ENCODE data around the gene LAMP5.

Gene LAMP5

DNA sequence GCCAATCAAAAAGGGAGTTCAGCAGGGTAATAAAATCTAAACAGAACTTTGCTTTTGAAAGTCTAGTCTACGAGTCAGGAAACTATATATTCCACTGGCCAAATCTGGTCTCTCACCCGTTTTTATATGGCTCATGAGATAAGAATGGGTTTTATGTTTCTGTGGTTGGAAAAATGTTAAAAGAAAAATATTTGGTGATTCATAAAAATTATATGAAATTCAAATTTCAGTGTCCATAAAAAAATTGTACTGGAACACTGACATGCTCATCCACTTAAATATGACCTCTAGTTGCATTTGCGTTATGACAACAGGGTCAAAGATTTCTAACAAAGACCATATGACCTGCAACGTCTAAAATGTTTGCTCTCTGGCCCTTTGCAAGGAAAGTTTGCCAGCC lies 22.3 kb upstream of the LAMP5 start:
- no peaks in the 10 kb centered on the region for H3K36me3 ChIP-seq (ENCODE audit: control insufficient read depth, low read length)
- no peaks in the 10 kb centered on the region for H3K27me3 ChIP-seq (ENCODE audit: control insufficient read depth, low read length)
- H3K9me3 ChIP-seq (ENCODE audit: control insufficient read depth, insufficient read depth, low read length): no peaks in the 10 kb centered on the region; the same call in 1 of the 2 replicates
- no peak overlapping the region for H3K27ac ChIP-seq (ENCODE audit: low read depth, low read length)
- no peaks in the 10 kb centered on the region for H3K79me2 ChIP-seq (ENCODE audit: control insufficient read depth, low read length)
- no peaks in the 10 kb centered on the region for H4K20me1 ChIP-seq (ENCODE audit: control insufficient read depth, insufficient read depth, low read depth, low read length)
- TF ChIP-seq CTCF (IDR thresholded peaks at IDR 0.05; ENCODE audit: low read depth, low read length, poor library complexity, severe bottlenecking) (no peak), EZH2phosphoT487 (IDR thresholded peaks at IDR 0.05; ENCODE audit: borderline replicate concordance, low read length) (no peak)
- no peaks in the 10 kb centered on the region for H3K9me2 ChIP-seq (replicated peaks; ENCODE audit: control insufficient read depth, low read length)
- no peaks in the 10 kb centered on the region for H3F3A ChIP-seq (ENCODE audit: control insufficient read depth, insufficient read depth)
- H3K4me3 ChIP-seq (ENCODE audit: low read length): no peak overlapping the region
- H3K4me2 ChIP-seq (ENCODE audit: low read length): no peak overlapping the region
- no peaks in the 10 kb centered on the region for H3K4me1 ChIP-seq (ENCODE audit: control insufficient read depth, low read length)

DNA sequence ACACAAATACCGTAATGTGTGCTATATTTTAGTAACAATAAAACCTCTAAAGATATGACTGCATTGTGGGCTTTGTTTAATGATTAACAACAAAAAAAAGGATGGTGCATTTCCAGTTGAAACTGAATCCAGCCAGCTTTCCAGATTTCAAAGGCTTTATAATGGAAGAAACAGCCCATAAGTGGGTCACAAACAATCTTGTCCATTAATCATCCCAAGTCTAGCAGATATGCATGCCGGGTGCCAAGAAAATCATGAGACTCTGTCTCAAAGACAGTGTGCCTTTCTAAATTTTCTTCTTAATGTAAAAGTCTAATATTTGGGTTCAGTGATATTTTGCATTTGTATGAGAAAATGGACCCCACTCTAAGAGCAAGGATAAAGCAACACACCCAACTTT lies 20.6 kb upstream of the LAMP5 start:
- no peak for TF ChIP-seq EZH2phosphoT487 (IDR thresholded peaks at IDR 0.05; ENCODE audit: borderline replicate concordance, low read length)
- no peak for TF ChIP-seq CTCF (IDR thresholded peaks at IDR 0.05; ENCODE audit: low read depth, low read length, poor library complexity, severe bottlenecking)

DNA sequence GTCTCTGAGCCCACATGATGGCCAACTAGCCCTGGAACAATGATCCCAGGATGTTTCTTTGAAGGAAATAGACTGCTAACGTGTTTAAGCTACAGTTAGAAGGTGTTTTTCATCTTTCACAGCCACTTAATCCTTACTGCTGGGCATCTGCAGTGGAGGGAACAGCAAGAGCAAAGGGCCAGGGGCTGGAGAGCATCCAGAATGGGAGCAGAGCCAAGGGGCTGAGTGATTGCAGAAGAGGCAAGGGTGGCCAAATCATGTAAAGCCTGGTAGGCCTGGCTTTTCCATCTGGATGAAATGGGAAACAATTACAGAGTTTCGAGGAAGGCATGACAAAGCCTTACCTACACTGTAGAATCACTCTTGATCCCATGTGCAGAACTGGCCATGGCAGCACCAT lies 18.7 kb upstream of the LAMP5 start:
- H3K4me3 ChIP-seq (ENCODE audit: low read length): no peak overlapping the region
- no peaks in the 10 kb centered on the region for H3K36me3 ChIP-seq (ENCODE audit: control insufficient read depth, low read length)
- no peak overlapping the region for H3K27ac ChIP-seq (ENCODE audit: low read depth, low read length)
- no peak overlapping the region for H3K4me2 ChIP-seq (ENCODE audit: low read length)
- H3F3A ChIP-seq (ENCODE audit: control insufficient read depth, insufficient read depth): no peaks in the 10 kb centered on the region
- H3K9me3 ChIP-seq (ENCODE audit: control insufficient read depth, insufficient read depth, low read length): no peaks in the 10 kb centered on the region; the same call in 1 of the 2 replicates
- no peaks in the 10 kb centered on the region for H3K27me3 ChIP-seq (ENCODE audit: control insufficient read depth, low read length)
- no peaks in the 10 kb centered on the region for H3K4me1 ChIP-seq (ENCODE audit: control insufficient read depth, low read length)
- no peak for TF ChIP-seq EZH2phosphoT487 (IDR thresholded peaks at IDR 0.05; ENCODE audit: borderline replicate concordance, low read length)
- TF ChIP-seq CTCF (IDR thresholded peaks at IDR 0.05; ENCODE audit: low read depth, low read length, poor library complexity, severe bottlenecking): no peak
- H4K20me1 ChIP-seq (ENCODE audit: control insufficient read depth, insufficient read depth, low read depth, low read length): no peaks in the 10 kb centered on the region
- no peaks in the 10 kb centered on the region for H3K79me2 ChIP-seq (ENCODE audit: control insufficient read depth, low read length)
- H3K9me2 ChIP-seq (replicated peaks; ENCODE audit: control insufficient read depth, low read length): no peaks in the 10 kb centered on the region

More for the DNA sequence above, 20.6 kb upstream of the LAMP5 start:
- H4K20me1 ChIP-seq (ENCODE audit: control insufficient read depth, insufficient read depth, low read depth, low read length): no peaks in the 10 kb centered on the region
- no peaks in the 10 kb centered on the region for H3K36me3 ChIP-seq (ENCODE audit: control insufficient read depth, low read length)
- no peaks in the 10 kb centered on the region for H3K79me2 ChIP-seq (ENCODE audit: control insufficient read depth, low read length)
- no peaks in the 10 kb centered on the region for H3F3A ChIP-seq (ENCODE audit: control insufficient read depth, insufficient read depth)
- no peaks in the 10 kb centered on the region for H3K4me1 ChIP-seq (ENCODE audit: control insufficient read depth, low read length)
- H3K9me2 ChIP-seq (replicated peaks; ENCODE audit: control insufficient read depth, low read length): no peaks in the 10 kb centered on the region
- H3K27me3 ChIP-seq (ENCODE audit: control insufficient read depth, low read length): no peaks in the 10 kb centered on the region
- H3K4me2 ChIP-seq (ENCODE audit: low read length): no peak overlapping the region
- H3K4me3 ChIP-seq (ENCODE audit: low read length): no peak overlapping the region
- H3K9me3 ChIP-seq (ENCODE audit: control insufficient read depth, insufficient read depth, low read length): no peaks in the 10 kb centered on the region; the same call in 1 of the 2 replicates
- no peak overlapping the region for H3K27ac ChIP-seq (ENCODE audit: low read depth, low read length)

Data from DOHH2 (cell line).